ENCODE data around the gene NDUFA13.

NDUFA13 gene

GRCh38 chr19:19532806-19533701 lies 17.0 kb downstream of the NDUFA13 start:
- no peak for DNase-seq (ENCODE audit: low read depth in 2 of 2, low spot score in 1 of 2)

- DNase-seq (ENCODE audit: low read depth in 2 of 2, low spot score in 1 of 2): no peak
Observed at GRCh38 chr19:19533841-19534240, 17.8 kb downstream of the NDUFA13 start.

GRCh38 chr19:19534556-19535265 lies 18.7 kb downstream of the NDUFA13 start:
- DNase-seq (ENCODE audit: low read depth in 2 of 2, low spot score in 1 of 2): no peak

GRCh38 chr19:19535311-19536191 lies 19.5 kb downstream of the NDUFA13 start:
- DNase-seq (ENCODE audit: low read depth in 2 of 2, low spot score in 1 of 2): no peak

GRCh38 chr19:19537075-19538048 lies 21.3 kb downstream of the NDUFA13 start:
- peak in 1 of 2 donors; percentile 13 for DNase-seq (ENCODE audit: low read depth in 2 of 2, low spot score in 1 of 2)

- DNase-seq (ENCODE audit: low read depth in 2 of 2, low spot score in 1 of 2): peak in 1 of 2 donors; percentile 16
Observed at GRCh38 chr19:19538061-19538784, 22.2 kb downstream of the NDUFA13 start, which contains the start of gene CILP2. TSS of gene CILP2 (plus strand) at chr19:19538265. CDS start at chr19:19538350, 85 bp downstream.

- DNase-seq (ENCODE audit: low read depth in 2 of 2, low spot score in 1 of 2): no peak
Observed at GRCh38 chr19:19538785-19539166, 22.8 kb downstream of the NDUFA13 start.

GRCh38 chr19:19539698-19540063 lies 23.7 kb downstream of the NDUFA13 start:
- no peak for DNase-seq (ENCODE audit: low read depth in 2 of 2, low spot score in 1 of 2)

GRCh38 chr19:19540064-19540714 lies 24.2 kb downstream of the NDUFA13 start:
- DNase-seq (ENCODE audit: low read depth in 2 of 2, low spot score in 1 of 2): peak; percentile 42 to 53

- peak; percentile 40 to 41 for DNase-seq (ENCODE audit: low read depth in 2 of 2, low spot score in 1 of 2)
Observed at GRCh38 chr19:19540715-19541515, 24.9 kb downstream of the NDUFA13 start.

GRCh38 chr19:19541616-19542015 lies 25.6 kb downstream of the NDUFA13 start:
- DNase-seq (ENCODE audit: low read depth in 2 of 2, low spot score in 1 of 2): no peak

- no peak for DNase-seq (ENCODE audit: low read depth in 2 of 2, low spot score in 1 of 2)
Observed at GRCh38 chr19:19542507-19542906, 26.5 kb downstream of the NDUFA13 start.

- no peak for DNase-seq (ENCODE audit: low read depth in 2 of 2, low spot score in 1 of 2)
Observed at GRCh38 chr19:19543101-19543500, 27.1 kb downstream of the NDUFA13 start.

GRCh38 chr19:19543640-19544039 lies 27.6 kb downstream of the NDUFA13 start:
- DNase-seq (ENCODE audit: low read depth in 2 of 2, low spot score in 1 of 2): no peak

- DNase-seq (ENCODE audit: low read depth in 2 of 2, low spot score in 1 of 2): no peak
Observed at GRCh38 chr19:19544257-19544953, 28.4 kb downstream of the NDUFA13 start.

- no peak for DNase-seq (ENCODE audit: low read depth in 2 of 2, low spot score in 1 of 2)
Observed at GRCh38 chr19:19544954-19545591, 29.0 kb downstream of the NDUFA13 start.

GRCh38 chr19:19545707-19546106 lies 29.7 kb downstream of the NDUFA13 start:
- DNase-seq (ENCODE audit: low read depth in 2 of 2, low spot score in 1 of 2): no peak

Measured in stimulated activated CD8-positive, alpha-beta memory T cell treated with anti-CD3 and anti-CD28 coated beads, Interleukin-4, amount 100 ng/mL, for 4 hours (primary cell).